ENCODE data around the gene ELMOD1.
"Not testable (repeated sequence)": the region's sequence is repeated elsewhere in the genome, so short reads cannot be mapped to it uniquely, and the experiment has no call there.

DNA sequence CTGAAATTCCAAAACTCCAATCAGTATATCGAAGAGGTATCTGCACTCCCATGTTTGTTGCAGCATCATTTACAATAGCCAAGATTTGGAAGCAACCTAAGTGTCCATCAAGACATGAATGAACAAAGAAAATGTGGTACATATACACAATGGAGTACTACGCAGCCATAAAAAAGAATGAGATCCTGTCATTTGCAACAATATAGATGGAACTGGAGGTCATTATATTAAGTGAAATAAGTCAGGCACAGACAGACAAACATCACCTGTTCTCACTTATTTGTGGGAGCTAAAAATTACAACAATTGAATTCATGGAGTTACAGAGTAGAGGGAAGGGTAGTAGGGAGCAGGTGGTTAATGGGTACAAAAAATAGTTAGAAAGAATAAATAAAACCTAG lies 11.8 kb upstream of the ELMOD1 start:
- TF ChIP-seq, protein P1, sequence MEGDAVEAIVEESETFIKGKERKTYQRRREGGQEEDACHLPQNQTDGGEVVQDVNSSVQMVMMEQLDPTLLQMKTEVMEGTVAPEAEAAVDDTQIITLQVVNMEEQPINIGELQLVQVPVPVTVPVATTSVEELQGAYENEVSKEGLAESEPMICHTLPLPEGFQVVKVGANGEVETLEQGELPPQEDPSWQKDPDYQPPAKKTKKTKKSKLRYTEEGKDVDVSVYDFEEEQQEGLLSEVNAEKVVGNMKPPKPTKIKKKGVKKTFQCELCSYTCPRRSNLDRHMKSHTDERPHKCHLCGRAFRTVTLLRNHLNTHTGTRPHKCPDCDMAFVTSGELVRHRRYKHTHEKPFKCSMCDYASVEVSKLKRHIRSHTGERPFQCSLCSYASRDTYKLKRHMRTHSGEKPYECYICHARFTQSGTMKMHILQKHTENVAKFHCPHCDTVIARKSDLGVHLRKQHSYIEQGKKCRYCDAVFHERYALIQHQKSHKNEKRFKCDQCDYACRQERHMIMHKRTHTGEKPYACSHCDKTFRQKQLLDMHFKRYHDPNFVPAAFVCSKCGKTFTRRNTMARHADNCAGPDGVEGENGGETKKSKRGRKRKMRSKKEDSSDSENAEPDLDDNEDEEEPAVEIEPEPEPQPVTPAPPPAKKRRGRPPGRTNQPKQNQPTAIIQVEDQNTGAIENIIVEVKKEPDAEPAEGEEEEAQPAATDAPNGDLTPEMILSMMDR (IDR thresholded peaks at IDR 0.05; ENCODE audit: low read depth, low read length, poor library complexity, severe bottlenecking): not testable (repeated sequence)
- not testable (repeated sequence) for TF ChIP-seq EZH2phosphoT487 (IDR thresholded peaks at IDR 0.05; ENCODE audit: borderline replicate concordance, low read length)

All from DOHH2 (cell line).